ENCODE measurements around the gene PRKN. TPM values are rescaled to one million over a fixed set of nuclear protein-coding genes. Genes with fewer than 3 reads are reported as not detected.

The PRKN gene
- total RNA-seq, 4 donors from 2014 or later: 5.5 to 17.9 (median 6.8) TPM

DNA sequence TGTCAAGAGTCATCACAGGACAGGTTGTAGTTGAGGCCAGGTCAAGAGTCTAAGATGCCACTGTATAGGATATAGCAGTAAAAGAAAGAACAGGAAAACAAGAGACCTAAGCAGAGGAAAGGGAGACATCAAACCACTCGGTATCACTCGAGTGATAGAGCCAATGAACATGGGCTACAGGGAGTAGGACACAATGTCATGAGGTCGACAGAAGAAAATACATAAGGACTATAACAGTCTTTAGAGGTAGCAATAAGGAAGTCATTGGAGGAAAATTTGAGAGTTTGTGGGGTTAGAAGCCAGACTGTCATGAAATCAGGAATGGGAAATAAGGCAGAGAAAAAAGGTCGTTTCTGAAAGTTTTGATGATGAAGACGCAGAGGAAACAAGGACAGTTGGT, 99.7 kb downstream of the PRKN start:
- H3K27ac ChIP-seq: no peak overlapping the region
- TF ChIP-seq POLR2A (IDR thresholded peaks at IDR 0.05) (no peak), EP300 (IDR thresholded peaks at IDR 0.05) (no peak)
- TF ChIP-seq, protein P1, sequence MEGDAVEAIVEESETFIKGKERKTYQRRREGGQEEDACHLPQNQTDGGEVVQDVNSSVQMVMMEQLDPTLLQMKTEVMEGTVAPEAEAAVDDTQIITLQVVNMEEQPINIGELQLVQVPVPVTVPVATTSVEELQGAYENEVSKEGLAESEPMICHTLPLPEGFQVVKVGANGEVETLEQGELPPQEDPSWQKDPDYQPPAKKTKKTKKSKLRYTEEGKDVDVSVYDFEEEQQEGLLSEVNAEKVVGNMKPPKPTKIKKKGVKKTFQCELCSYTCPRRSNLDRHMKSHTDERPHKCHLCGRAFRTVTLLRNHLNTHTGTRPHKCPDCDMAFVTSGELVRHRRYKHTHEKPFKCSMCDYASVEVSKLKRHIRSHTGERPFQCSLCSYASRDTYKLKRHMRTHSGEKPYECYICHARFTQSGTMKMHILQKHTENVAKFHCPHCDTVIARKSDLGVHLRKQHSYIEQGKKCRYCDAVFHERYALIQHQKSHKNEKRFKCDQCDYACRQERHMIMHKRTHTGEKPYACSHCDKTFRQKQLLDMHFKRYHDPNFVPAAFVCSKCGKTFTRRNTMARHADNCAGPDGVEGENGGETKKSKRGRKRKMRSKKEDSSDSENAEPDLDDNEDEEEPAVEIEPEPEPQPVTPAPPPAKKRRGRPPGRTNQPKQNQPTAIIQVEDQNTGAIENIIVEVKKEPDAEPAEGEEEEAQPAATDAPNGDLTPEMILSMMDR (IDR thresholded peaks at IDR 0.05): no peak
- DNase-seq (ENCODE audit: low spot score in 2 of 2): no peak
- no peak overlapping the region for H3K4me3 ChIP-seq
- H3K27me3 ChIP-seq: no peaks in the 10 kb centered on the region
- H3K4me1 ChIP-seq: no peaks in the 10 kb centered on the region
- H3K9me3 ChIP-seq: peaks cover 0 to 10% (median 3%) of the 10 kb centered on the region in 4 donors
- 92 to 95% methylated on average over 5 of the region's 5 CpGs for WGBS, 2 donors
- no peaks in the 10 kb centered on the region for H3K36me3 ChIP-seq

DNA sequence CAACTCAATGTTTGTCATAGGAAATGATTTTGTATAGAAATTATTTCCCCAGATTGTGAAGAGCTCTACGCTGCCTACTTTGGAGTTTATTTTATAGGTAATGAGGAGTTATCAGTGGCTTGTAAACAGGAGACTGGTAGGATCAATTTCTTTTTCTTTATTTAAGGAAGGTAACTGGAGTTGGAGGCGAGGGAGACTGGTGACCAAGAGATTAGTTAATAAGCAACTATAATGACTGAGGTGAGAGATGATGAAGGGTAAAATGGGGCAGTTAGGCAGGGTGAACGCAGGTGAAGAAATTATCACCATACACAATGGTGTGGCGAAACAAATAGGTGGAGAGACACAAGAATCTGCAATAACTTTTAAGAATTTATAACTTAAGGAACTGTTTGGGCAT, 100.2 kb downstream of the PRKN start:
- H3K4me3 ChIP-seq: no peak overlapping the region
- no peaks in the 10 kb centered on the region for H3K36me3 ChIP-seq
- H3K27me3 ChIP-seq: no peaks in the 10 kb centered on the region
- no peak overlapping the region for H3K27ac ChIP-seq
- no peaks in the 10 kb centered on the region for H3K4me1 ChIP-seq
- TF ChIP-seq EP300 (IDR thresholded peaks at IDR 0.05): no peak
- no peak for TF ChIP-seq POLR2A (IDR thresholded peaks at IDR 0.05)
- TF ChIP-seq, protein P1 (IDR thresholded peaks at IDR 0.05): no peak
- WGBS, 2 donors: 82% methylated on average over 4 of the region's 4 CpGs
- H3K9me3 ChIP-seq: peaks cover 0 to 10% (median 3%) of the 10 kb centered on the region in 4 donors
- DNase-seq (ENCODE audit: low spot score in 2 of 2): no peak

DNA sequence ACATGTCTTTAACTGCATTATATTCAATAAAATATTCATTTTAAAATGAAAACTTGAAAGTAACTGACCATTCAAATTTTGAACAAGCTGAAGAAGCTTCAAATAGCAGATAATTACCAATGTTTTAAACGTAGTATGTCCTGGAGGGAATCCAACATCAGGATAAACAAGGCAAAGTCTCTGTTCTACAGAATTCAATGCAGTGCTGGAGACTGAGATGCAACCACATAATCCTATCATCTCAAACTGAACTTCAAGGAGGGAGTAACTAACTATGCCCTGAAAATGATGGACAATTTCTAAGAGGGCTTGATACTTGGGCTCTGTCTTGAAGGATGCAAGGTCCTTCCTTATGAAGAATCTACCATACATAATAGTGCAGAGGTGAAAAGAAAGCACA, 100.7 kb downstream of the PRKN start:
- TF ChIP-seq, protein P1 (IDR thresholded peaks at IDR 0.05): no peak
- no peak for TF ChIP-seq EP300 (IDR thresholded peaks at IDR 0.05)
- TF ChIP-seq POLR2A (IDR thresholded peaks at IDR 0.05): no peak
- 55 to 65% methylated on average over 1 of the region's 1 CpG for WGBS, 2 donors
- no peaks in the 10 kb centered on the region for H3K27me3 ChIP-seq

DNA sequence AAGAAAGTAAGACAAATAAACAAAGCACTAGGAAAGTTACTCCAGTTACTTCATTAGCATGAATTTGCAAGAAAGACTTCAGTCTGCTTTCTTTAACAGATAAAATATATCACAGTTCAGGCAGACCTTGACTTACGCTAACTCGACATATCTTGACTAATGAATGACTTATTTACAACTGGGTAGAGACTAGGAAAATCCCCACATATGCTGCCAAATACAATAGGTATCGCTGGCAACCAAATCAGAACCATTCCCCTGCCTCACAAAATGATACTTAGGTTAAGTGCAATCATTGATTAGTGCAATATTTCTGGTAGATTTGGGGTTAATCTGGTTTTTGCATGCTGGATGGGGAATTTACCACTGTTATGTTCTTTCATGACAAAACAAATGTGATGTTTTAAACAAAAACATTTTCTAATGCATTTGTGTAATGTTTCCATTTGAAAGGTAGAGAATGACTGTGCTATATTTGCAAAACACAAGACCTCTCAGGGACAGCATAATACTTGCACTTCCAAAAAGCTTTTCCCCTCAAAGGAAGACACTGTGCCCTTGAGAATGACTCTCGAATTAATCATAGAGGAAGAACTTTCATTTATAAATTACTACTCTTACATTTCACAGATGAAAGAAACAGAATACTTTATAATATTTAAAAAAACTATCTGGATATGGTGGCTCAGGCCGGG, 101.6 kb downstream of the PRKN start:
- H3K36me3 ChIP-seq: no peaks in the 10 kb centered on the region
- no peak overlapping the region for H3K4me3 ChIP-seq
- no peak for DNase-seq (ENCODE audit: low spot score in 2 of 2)
- H3K9me3 ChIP-seq: peaks cover 0 to 3% (median 0%) of the 10 kb centered on the region in 4 donors
- 77 to 79% methylated on average over 5 of the region's 5 CpGs for WGBS, 2 donors
- TF ChIP-seq POLR2A (IDR thresholded peaks at IDR 0.05): no peak
- TF ChIP-seq EP300 (IDR thresholded peaks at IDR 0.05): no peak
- TF ChIP-seq, protein P1 (IDR thresholded peaks at IDR 0.05): no peak
- no peaks in the 10 kb centered on the region for H3K27me3 ChIP-seq
- no peak overlapping the region for H3K27ac ChIP-seq
- no peaks in the 10 kb centered on the region for H3K4me1 ChIP-seq

More for the DNA sequence above, 100.7 kb downstream of the PRKN start:
- H3K27ac ChIP-seq: no peak overlapping the region
- peaks cover 0 to 10% (median 3%) of the 10 kb centered on the region in 4 donors for H3K9me3 ChIP-seq
- no peak overlapping the region for H3K4me3 ChIP-seq
- H3K36me3 ChIP-seq: no peaks in the 10 kb centered on the region
- H3K4me1 ChIP-seq: no peaks in the 10 kb centered on the region
- DNase-seq (ENCODE audit: low spot score in 2 of 2): no peak

DNA sequence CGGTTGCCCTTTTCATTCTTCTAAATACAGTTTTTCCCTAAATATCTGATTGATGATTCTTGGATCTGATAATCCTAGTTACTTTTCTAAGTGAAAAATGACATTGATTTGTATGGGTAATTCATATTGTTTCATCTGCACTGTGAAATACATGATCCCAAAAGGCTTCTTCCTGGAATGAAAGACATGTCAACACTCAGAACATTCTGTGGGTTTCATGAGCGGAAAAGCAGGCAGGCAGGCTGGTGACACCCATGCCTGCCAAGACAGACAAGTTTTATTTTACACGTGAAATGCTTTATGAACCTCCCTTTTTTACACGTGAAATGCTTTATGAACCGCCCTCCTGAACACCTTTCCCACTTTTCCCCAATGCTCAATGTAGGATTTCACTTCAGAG, 105.0 kb downstream of the PRKN start:
- H3K27ac ChIP-seq: no peak overlapping the region
- 75 to 90% methylated on average over 5 of the region's 5 CpGs for WGBS, 2 donors
- no peak overlapping the region for H3K4me3 ChIP-seq
- TF ChIP-seq EP300 (IDR thresholded peaks at IDR 0.05): no peak
- TF ChIP-seq, protein P1 (IDR thresholded peaks at IDR 0.05): no peak
- no peak for TF ChIP-seq POLR2A (IDR thresholded peaks at IDR 0.05)
- H3K27me3 ChIP-seq: no peaks in the 10 kb centered on the region
- DNase-seq (ENCODE audit: low spot score in 2 of 2): no peak
- H3K36me3 ChIP-seq: no peaks in the 10 kb centered on the region
- no peaks in the 10 kb centered on the region for H3K4me1 ChIP-seq
- no peaks in the 10 kb centered on the region for H3K9me3 ChIP-seq

Measured in tibial nerve (tissue), 4 donors.